Measurements from ENCODE around the gene MRO.

MRO gene

GRCh38 chr18:50750546-50750945 is 69.3 kb downstream of the MRO start:
- Histone ChIP-seq H3K27me3 (ENCODE audit: control insufficient read depth, insufficient read depth, low read length) (no peaks in the 10 kb centered on the region), H3K36me3 (ENCODE audit: control insufficient read depth, insufficient read depth, low read length) (no peaks in the 10 kb centered on the region), H3K9me3 (ENCODE audit: control insufficient read depth, insufficient read depth, low read length) (no peaks in the 10 kb centered on the region), H3K4me1 (ENCODE audit: control insufficient read depth, insufficient read depth, low read length) (peaks cover 15% of the 10 kb centered on the region), H3K4me3 (ENCODE audit: low read depth, low read length) (no peak overlapping the region), H3K9ac (ENCODE audit: low read depth, low read length) (no peak overlapping the region)

GRCh38 chr18:50749945-50750344 is 69.9 kb downstream of the MRO start:
- no peaks in the 10 kb centered on the region for H3K36me3 ChIP-seq (ENCODE audit: control insufficient read depth, insufficient read depth, low read length)
- H3K9me3 ChIP-seq (ENCODE audit: control insufficient read depth, insufficient read depth, low read length), result no peaks in the 10 kb centered on the region
- peaks cover 15% of the 10 kb centered on the region for H3K4me1 ChIP-seq (ENCODE audit: control insufficient read depth, insufficient read depth, low read length)
- no peak overlapping the region for H3K9ac ChIP-seq (ENCODE audit: low read depth, low read length)
- H3K4me3 ChIP-seq (ENCODE audit: low read depth, low read length), result no peak overlapping the region
- no peaks in the 10 kb centered on the region for H3K27me3 ChIP-seq (ENCODE audit: control insufficient read depth, insufficient read depth, low read length)

GRCh38 chr18:50749421-50749820 is 70.4 kb downstream of the MRO start:
- Histone ChIP-seq H3K9ac (ENCODE audit: low read depth, low read length) (no peak overlapping the region), H3K27me3 (ENCODE audit: control insufficient read depth, insufficient read depth, low read length) (no peaks in the 10 kb centered on the region), H3K36me3 (ENCODE audit: control insufficient read depth, insufficient read depth, low read length) (no peaks in the 10 kb centered on the region), H3K4me1 (ENCODE audit: control insufficient read depth, insufficient read depth, low read length) (peaks cover 15% of the 10 kb centered on the region), H3K4me3 (ENCODE audit: low read depth, low read length) (no peak overlapping the region), H3K9me3 (ENCODE audit: control insufficient read depth, insufficient read depth, low read length) (no peaks in the 10 kb centered on the region)

GRCh38 chr18:50748243-50749229 is 71.3 kb downstream of the MRO start:
- Histone ChIP-seq H3K9ac (ENCODE audit: low read depth, low read length) (no peak overlapping the region), H3K4me3 (ENCODE audit: low read depth, low read length) (no peak overlapping the region), H3K27me3 (ENCODE audit: control insufficient read depth, insufficient read depth, low read length) (no peaks in the 10 kb centered on the region), H3K9me3 (ENCODE audit: control insufficient read depth, insufficient read depth, low read length) (no peaks in the 10 kb centered on the region), H3K36me3 (ENCODE audit: control insufficient read depth, insufficient read depth, low read length) (no peaks in the 10 kb centered on the region), H3K4me1 (ENCODE audit: control insufficient read depth, insufficient read depth, low read length) (peaks cover 15% of the 10 kb centered on the region)

GRCh38 chr18:50747849-50748242 is 72.0 kb downstream of the MRO start:
- Histone ChIP-seq H3K36me3 (ENCODE audit: control insufficient read depth, insufficient read depth, low read length) (no peaks in the 10 kb centered on the region), H3K9ac (ENCODE audit: low read depth, low read length) (no peak overlapping the region), H3K27me3 (ENCODE audit: control insufficient read depth, insufficient read depth, low read length) (no peaks in the 10 kb centered on the region), H3K4me3 (ENCODE audit: low read depth, low read length) (no peak overlapping the region), H3K4me1 (ENCODE audit: control insufficient read depth, insufficient read depth, low read length) (peaks cover 15% of the 10 kb centered on the region), H3K9me3 (ENCODE audit: control insufficient read depth, insufficient read depth, low read length) (no peaks in the 10 kb centered on the region)

- no peaks in the 10 kb centered on the region for H3K27me3 ChIP-seq (ENCODE audit: control insufficient read depth, insufficient read depth, low read length)
- H3K4me1 ChIP-seq (ENCODE audit: control insufficient read depth, insufficient read depth, low read length), result peaks cover 15% of the 10 kb centered on the region
- H3K36me3 ChIP-seq (ENCODE audit: control insufficient read depth, insufficient read depth, low read length), result no peaks in the 10 kb centered on the region
- no peak overlapping the region for H3K4me3 ChIP-seq (ENCODE audit: low read depth, low read length)
- no peaks in the 10 kb centered on the region for H3K9me3 ChIP-seq (ENCODE audit: control insufficient read depth, insufficient read depth, low read length)
- no peak overlapping the region for H3K9ac ChIP-seq (ENCODE audit: low read depth, low read length)
These were observed 73.9 kb downstream of the MRO start for GRCh38 chr18:50745945-50746344.

Measured in iPS-15b (cell line).